ENCODE data around the gene ANTXRL. TPM values are rescaled to one million over a fixed set of nuclear protein-coding genes. Genes with fewer than 3 reads are reported as not detected.
"Not testable (repeated sequence)": the region's sequence is repeated elsewhere in the genome, so short reads cannot be mapped to it uniquely, and the experiment has no call there.

ANTXRL gene
- total RNA-seq, 1 donor = not detected

GRCh38 chr10:46273506-46274477 lies 13.0 kb upstream of the ANTXRL start:
- DNase-seq (ENCODE audit: low read depth) = peak; percentile 10
- H3K4me3 ChIP-seq (ENCODE audit: low read depth, low read length) = no peak overlapping the region
- peak; percentile 25 for TF ChIP-seq CTCF (IDR thresholded peaks at IDR 0.05; ENCODE audit: insufficient read depth, low read depth, low read length)

- DNase-seq (ENCODE audit: low read depth) = no peak
- no peak overlapping the region for H3K4me3 ChIP-seq (ENCODE audit: low read depth, low read length)
- TF ChIP-seq CTCF (IDR thresholded peaks at IDR 0.05; ENCODE audit: insufficient read depth, low read depth, low read length) = no peak
These were observed 9.0 kb upstream of the ANTXRL start for GRCh38 chr10:46277840-46278239.

- DNase-seq (ENCODE audit: low read depth) = not testable (repeated sequence)
- peak overlapping the region; percentile 59 for H3K4me3 ChIP-seq (ENCODE audit: low read depth, low read length)
These were observed 4.4 kb upstream of the ANTXRL start for GRCh38 chr10:46282421-46282831.

GRCh38 chr10:46282842-46283574 lies 3.8 kb upstream of the ANTXRL start:
- peak; percentile 84 for DNase-seq (ENCODE audit: low read depth)
- TF ChIP-seq CTCF (IDR thresholded peaks at IDR 0.05; ENCODE audit: insufficient read depth, low read depth, low read length) = no peak

GRCh38 chr10:46283580-46284285 lies 3.1 kb upstream of the ANTXRL start:
- H3K4me3 ChIP-seq (ENCODE audit: low read depth, low read length) = peak overlapping the region; percentile 69
- no peak for TF ChIP-seq CTCF (IDR thresholded peaks at IDR 0.05; ENCODE audit: insufficient read depth, low read depth, low read length)
- no peak for DNase-seq (ENCODE audit: low read depth)

More at GRCh38 chr10:46282842-46283574, 3.8 kb upstream of the ANTXRL start:
- H3K4me3 ChIP-seq (ENCODE audit: low read depth, low read length) = peak overlapping the region; percentile 59

GRCh38 chr10:46284286-46285229 lies 2.2 kb upstream of the ANTXRL start:
- peak; percentile 77 for DNase-seq (ENCODE audit: low read depth)
- no peak for TF ChIP-seq CTCF (IDR thresholded peaks at IDR 0.05; ENCODE audit: insufficient read depth, low read depth, low read length)
- peak overlapping the region; percentile 69 for H3K4me3 ChIP-seq (ENCODE audit: low read depth, low read length)
